Liver (tissue), 3 donors: ENCODE data around the gene PAH.

Source experiments
- CTCF ChIP-seq: fragments of 150-350 bp; IDR thresholded peaks from 2 replicates; pipeline ENCODE4 v1.5.1; 2017; ENCODE audit warnings: improper control_type of control experiment, low read depth, low read length; ENCODE audit not compliant: missing input control
- EGR1 ChIP-seq, 2 donors: IDR thresholded peaks; 2 replicates each; pipeline ENCODE4 v1.6.1; 2016 to 2018; ENCODE audit warnings: antibody characterized with exemption in 2 of 2, low read depth in 2 of 2
- FOXA1 ChIP-seq: IDR thresholded peaks from 2 replicates; pipeline ENCODE4 v1.6.1; 2016; ENCODE audit warnings: antibody characterized with exemption
- HNF4G ChIP-seq: IDR thresholded peaks from 2 replicates; pipeline ENCODE4 v1.6.1; 2016; ENCODE audit warnings: antibody characterized with exemption
- JUND ChIP-seq, 2 donors: IDR thresholded peaks; 2 replicates each; pipeline ENCODE4 v1.6.1; 2016; ENCODE audit warnings: antibody characterized with exemption in 2 of 2
- MAX ChIP-seq: IDR thresholded peaks from 2 replicates; pipeline ENCODE4 v1.6.1; 2016; ENCODE audit warnings: antibody characterized with exemption
- NR2F2 ChIP-seq: IDR thresholded peaks from 2 replicates; pipeline ENCODE4 v1.6.1; 2016; ENCODE audit warnings: antibody characterized with exemption
- RAD21 ChIP-seq, 2 donors: IDR thresholded peaks; 2 replicates each; pipeline ENCODE4 v1.6.1; 2016; ENCODE audit warnings: antibody characterized with exemption in 2 of 2, mild to moderate bottlenecking in 2 of 2
- REST ChIP-seq: IDR thresholded peaks from 2 replicates; pipeline ENCODE4 v1.6.1; 2016; ENCODE audit warnings: antibody characterized with exemption, mild to moderate bottlenecking
- SP1 ChIP-seq: IDR thresholded peaks from 2 replicates; pipeline ENCODE4 v1.6.1; 2018; ENCODE audit warnings: antibody characterized with exemption, mild to moderate bottlenecking
- TAF1 ChIP-seq: conservative IDR thresholded peaks from 2 replicates; pipeline ENCODE4 v1.6.1; 2016; ENCODE audit warnings: antibody characterized with exemption, mild to moderate bottlenecking
- YY1 ChIP-seq: IDR thresholded peaks from 2 replicates; pipeline ENCODE4 v1.6.1; 2016; ENCODE audit warnings: antibody characterized with exemption, mild to moderate bottlenecking
- TF ChIP-seq, protein P1 (sequence below): IDR thresholded peaks from 2 replicates; pipeline ENCODE4 v1.6.1; 2016; ENCODE audit warnings: antibody characterized with exemption
- donor health status: healthy.
- donor health status: healthy.

DNA sequence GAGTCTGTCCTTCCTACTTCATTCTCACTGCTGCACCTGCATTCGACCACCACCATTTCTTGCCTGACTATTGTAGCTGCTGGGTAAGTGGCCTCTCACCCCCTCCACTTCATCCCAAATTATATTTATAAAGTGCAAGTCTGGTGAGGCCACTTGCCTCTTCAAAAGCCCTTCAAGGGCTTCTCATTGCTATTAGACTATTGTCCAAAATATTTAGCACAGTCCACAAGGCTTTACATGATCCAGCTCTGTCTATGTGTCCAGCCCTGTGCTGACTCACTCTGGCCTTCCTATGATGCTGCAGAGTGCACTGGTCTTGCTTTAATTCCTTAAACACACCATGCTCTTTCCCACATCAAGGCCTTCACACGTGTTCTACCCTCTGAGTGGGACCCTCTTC lies 46.0 kb downstream of the PAH start:
- no peak for TF ChIP-seq CTCF
- TF ChIP-seq RAD21 (IDR thresholded peaks at IDR 0.05): no peak
- TF ChIP-seq SP1: no peak
- TF ChIP-seq HNF4G: no peak
- TF ChIP-seq FOXA1: no peak
- no peak for TF ChIP-seq EGR1 (IDR thresholded peaks at IDR 0.05; ENCODE audit: low read depth in 2 of 2)
- no peak for TF ChIP-seq NR2F2
- TF ChIP-seq TAF1: no peak
- TF ChIP-seq REST: no peak
- no peak for TF ChIP-seq JUND (IDR thresholded peaks at IDR 0.05)
- no peak for TF ChIP-seq YY1
- TF ChIP-seq, protein P1, sequence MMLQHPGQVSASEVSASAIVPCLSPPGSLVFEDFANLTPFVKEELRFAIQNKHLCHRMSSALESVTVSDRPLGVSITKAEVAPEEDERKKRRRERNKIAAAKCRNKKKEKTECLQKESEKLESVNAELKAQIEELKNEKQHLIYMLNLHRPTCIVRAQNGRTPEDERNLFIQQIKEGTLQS: no peak
- no peak for TF ChIP-seq MAX
